ENCODE data around the gene LHX2.
A peak's percentile ranks its signal among the peaks of the same experiment; 100 is the strongest.
"Not testable (repeated sequence)": the region's sequence is repeated elsewhere in the genome, so short reads cannot be mapped to it uniquely, and the experiment has no call there.

The LHX2 gene

GRCh38 chr9:124011460-124012301 lies at the start of gene LHX2:
TSS of gene LHX2 (plus strand) at chr9:124011768. CDS start at chr9:124012349, 581 bp downstream.
- DNase-seq: peak; percentile 20

GRCh38 chr9:123964761-123965160 lies 46.8 kb upstream of the LHX2 start:
- DNase-seq: no peak

GRCh38 chr9:123965801-123966686 lies 45.5 kb upstream of the LHX2 start:
- DNase-seq: no peak

- DNase-seq: no peak
These were observed 44.2 kb upstream of the LHX2 start for GRCh38 chr9:123967323-123967722.

GRCh38 chr9:123972618-123973017 lies 39.0 kb upstream of the LHX2 start:
- DNase-seq: no peak

GRCh38 chr9:123973590-123974223 lies 37.9 kb upstream of the LHX2 start:
- no peak for DNase-seq

- no peak for DNase-seq
These were observed 37.1 kb upstream of the LHX2 start for GRCh38 chr9:123974471-123974870.

GRCh38 chr9:123975871-123976270 lies 35.7 kb upstream of the LHX2 start:
- peak; percentile 2 for DNase-seq

- not testable (repeated sequence) for DNase-seq
These were observed 35.0 kb upstream of the LHX2 start for GRCh38 chr9:123976579-123976978.

GRCh38 chr9:123978981-123979380 lies 32.6 kb upstream of the LHX2 start:
- DNase-seq: no peak

- no peak for DNase-seq
These were observed 29.0 kb upstream of the LHX2 start for GRCh38 chr9:123982535-123982934.

- no peak for DNase-seq
These were observed 28.5 kb upstream of the LHX2 start for GRCh38 chr9:123983047-123983446.

- no peak for DNase-seq
These were observed 26.8 kb upstream of the LHX2 start for GRCh38 chr9:123984802-123985201.

GRCh38 chr9:123985869-123986268 lies 25.7 kb upstream of the LHX2 start:
- DNase-seq: no peak

GRCh38 chr9:123990427-123990826 lies 21.1 kb upstream of the LHX2 start:
- no peak for DNase-seq

GRCh38 chr9:123992679-123993078 lies 18.9 kb upstream of the LHX2 start:
- not testable (repeated sequence) for DNase-seq

GRCh38 chr9:123996731-123997421 lies 14.7 kb upstream of the LHX2 start:
- no peak for DNase-seq

- DNase-seq: no peak
These were observed 13.8 kb upstream of the LHX2 start for GRCh38 chr9:123997665-123998277.

GRCh38 chr9:123998278-123998925 lies 13.2 kb upstream of the LHX2 start:
- no peak for DNase-seq

GRCh38 chr9:123998970-123999621 lies 12.5 kb upstream of the LHX2 start:
- no peak for DNase-seq

GRCh38 chr9:123999661-124000060 lies 11.9 kb upstream of the LHX2 start:
- no peak for DNase-seq

Measured in midbrain (tissue), 1 donor.